Fibroblast of skin of right quadriceps (primary cell): ENCODE data around the gene CLTC.
A peak's percentile ranks its signal among the peaks of the same experiment; 100 is the strongest.

ENCODE experiments used
- DNase-seq: peaks from one replicate; pipeline ENCODE4 v3.0.0-alpha.2; 2013

The CLTC gene

GRCh38 chr17:59634632-59635541 lies 15.2 kb downstream of the CLTC start:
- DNase-seq: peak; percentile 43

DNA sequence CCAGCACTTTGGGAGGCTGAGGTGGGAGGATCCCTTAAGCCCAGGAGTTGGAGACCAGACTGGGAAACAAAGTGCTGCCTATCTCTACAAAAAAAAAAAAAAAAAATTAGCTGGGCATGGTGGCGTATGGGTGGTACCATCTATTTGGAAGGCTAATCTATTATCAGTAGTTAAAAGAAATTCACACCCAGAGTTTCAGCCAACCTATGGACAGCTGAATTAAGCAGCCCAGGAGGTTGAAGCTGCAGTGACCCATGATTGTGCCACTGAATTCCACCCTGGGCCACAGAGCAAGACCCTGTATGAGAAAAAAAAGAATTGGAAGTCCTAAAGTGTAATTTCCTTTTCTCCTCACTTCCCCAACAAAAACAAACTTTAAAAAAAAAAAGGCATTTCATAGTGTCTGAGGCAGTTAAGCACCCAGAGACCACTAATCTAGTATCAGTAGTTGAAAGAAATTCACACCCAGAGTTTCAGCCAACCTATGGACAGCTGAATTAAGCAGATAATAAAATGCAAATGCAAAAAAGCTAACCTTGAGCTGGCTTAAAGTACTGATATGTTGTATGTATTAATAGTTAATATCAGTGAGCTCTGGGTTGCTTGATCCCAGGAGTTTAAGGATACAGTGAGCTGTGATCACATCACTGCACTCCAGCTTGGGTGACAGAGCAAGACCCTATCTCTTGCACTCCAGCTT lies 18.1 kb downstream of the CLTC start:
- no peak for DNase-seq

GRCh38 chr17:59638553-59638952 lies 18.9 kb downstream of the CLTC start:
- no peak for DNase-seq

GRCh38 chr17:59641799-59642484 lies 22.2 kb downstream of the CLTC start:
- DNase-seq: no peak

DNA sequence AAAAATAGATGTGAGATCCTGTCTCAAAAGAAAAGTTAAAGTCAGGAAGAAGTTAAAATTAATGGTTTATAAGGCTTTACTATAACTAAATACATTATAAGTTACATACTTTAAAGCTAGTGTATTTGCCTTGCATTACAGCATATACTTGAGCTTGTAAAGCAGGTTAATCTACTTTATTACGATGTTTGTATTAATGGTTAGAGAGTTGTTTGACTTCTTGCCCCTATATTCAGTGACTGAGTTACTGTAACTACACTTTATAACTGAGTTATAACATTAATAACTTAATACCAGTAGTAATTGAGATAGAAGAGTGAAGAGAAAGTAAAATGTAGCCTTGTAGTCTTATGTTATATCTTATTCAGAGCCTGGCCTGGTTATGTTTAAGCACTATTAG lies 22.9 kb downstream of the CLTC start:
- DNase-seq: no peak

GRCh38 chr17:59643159-59644140 lies 23.8 kb downstream of the CLTC start:
- DNase-seq: peak; percentile 30

GRCh38 chr17:59647288-59647687 lies 27.6 kb downstream of the CLTC start:
- no peak for DNase-seq

- DNase-seq: no peak
Observed at GRCh38 chr17:59649886-59650285, 30.2 kb downstream of the CLTC start.

DNA sequence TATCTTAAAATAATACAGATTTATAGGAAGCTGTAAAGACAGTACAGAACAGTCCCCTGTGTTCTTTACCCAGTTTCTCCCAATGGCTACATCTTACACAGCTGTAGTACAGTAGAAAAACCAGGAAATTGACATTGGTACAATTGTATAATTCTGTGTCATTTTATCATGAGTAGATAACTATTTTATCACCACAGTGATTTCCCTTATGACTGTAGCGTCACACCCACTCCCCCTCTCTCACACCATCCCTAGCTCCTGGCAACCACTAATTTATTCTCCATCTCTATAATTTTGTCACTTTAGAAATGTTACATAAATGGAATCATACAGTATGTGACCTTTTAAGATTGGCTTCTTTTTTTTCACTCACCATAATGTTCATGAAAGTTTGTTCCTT lies 30.9 kb downstream of the CLTC start:
- no peak for DNase-seq

GRCh38 chr17:59651346-59651745 lies 31.7 kb downstream of the CLTC start:
- DNase-seq: no peak

DNA sequence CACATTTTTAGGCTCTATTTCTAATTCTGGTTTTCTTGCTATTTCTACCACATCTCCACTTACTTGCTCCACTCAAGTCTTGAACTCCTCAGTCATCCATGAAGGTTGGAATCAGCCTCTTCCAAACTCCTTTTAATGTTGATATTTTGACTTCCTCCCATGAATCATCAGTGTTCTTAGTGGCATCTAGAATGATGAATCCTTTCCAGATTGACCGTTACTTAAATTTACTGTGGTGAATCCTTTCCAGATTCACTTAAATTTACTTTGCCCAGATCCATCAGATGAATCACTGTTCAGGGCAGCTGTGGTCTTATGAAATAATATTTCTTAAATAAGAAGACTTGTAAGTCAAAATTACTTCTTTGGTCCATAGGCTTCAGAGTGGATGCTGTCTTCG lies 32.4 kb downstream of the CLTC start:
- DNase-seq: peak; percentile 37

- peak; percentile 39 for DNase-seq
Observed at GRCh38 chr17:59656624-59657023, 36.9 kb downstream of the CLTC start.

DNA sequence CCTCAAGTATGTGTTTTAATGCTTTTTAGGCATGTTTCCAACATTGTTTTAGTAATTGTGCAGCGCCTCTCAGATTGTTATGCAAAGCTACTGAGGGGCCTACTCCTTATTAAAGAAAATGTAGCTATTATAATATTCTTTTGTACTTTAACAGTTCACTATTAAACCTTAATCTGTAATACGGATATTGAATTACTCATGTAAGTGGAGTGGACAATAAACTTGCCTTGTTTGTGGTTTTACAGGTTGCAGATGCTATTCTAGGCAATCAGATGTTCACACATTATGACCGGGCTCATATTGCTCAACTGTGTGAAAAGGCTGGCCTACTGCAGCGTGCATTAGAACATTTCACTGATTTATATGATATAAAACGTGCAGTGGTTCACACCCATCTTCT lies 46.5 kb downstream of the CLTC start:
- DNase-seq: no peak

DNA sequence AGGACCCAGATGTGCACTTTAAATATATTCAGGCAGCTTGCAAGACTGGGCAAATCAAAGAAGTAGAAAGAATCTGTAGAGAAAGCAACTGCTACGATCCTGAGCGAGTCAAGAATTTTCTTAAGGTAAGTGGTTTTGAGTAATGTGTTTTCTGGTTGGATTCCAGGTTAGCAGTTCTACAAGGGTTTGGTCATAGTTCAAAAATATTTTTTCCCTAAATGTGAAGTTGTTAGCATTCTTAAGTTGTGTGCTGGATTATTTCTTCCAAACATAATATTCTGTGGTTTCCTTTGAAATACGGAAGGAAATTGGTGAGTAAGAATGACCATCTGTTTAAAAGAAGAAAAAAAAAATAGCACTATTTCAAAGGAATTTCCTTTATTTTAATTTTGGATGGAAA lies 49.1 kb downstream of the CLTC start:
- peak; percentile 93 for DNase-seq

GRCh38 chr17:59669411-59669810 lies 49.7 kb downstream of the CLTC start:
- no peak for DNase-seq

- no peak for DNase-seq
Observed at GRCh38 chr17:59669944-59670343, 50.2 kb downstream of the CLTC start.

DNA sequence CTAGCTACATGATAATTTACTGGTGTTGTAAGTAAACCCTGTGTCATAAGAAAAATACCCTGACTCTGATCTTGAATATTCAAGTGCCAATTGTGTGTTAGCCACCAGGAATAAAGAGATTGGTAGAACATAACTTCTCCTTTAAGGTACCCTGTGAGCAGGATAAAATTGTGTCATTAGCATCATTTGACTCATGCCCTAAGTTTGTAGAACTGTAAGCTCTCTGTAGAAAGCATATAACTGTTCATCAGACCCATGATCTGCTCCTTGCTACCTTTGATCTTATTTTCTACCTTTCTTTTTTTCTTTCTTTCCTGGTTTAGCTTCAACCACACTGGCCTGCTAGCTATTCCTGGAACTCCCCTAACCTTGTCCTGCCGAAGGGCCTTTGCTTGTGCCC lies 51.7 kb downstream of the CLTC start:
- no peak for DNase-seq

- no peak for DNase-seq
Observed at GRCh38 chr17:59675231-59675630, 55.5 kb downstream of the CLTC start.

DNA sequence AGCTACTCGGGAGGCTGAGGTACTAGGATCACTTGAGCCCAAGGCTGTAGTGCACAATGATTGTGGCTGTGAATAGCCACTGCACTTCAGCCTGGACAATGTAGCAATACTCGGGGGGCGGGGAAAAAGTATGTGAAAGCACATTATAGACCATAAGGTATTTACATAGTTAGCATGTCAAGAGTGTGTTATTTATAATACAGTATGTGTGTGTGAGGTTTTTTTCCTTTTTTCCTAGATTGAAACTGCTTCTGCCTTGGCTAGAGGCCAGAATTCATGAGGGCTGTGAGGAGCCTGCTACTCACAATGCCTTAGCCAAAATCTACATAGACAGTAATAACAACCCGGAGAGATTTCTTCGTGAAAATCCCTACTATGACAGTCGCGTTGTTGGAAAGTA lies 57.0 kb downstream of the CLTC start:
- DNase-seq: peak; percentile 59

GRCh38 chr17:59678918-59679317 lies 59.2 kb downstream of the CLTC start:
- DNase-seq: no peak

DNA sequence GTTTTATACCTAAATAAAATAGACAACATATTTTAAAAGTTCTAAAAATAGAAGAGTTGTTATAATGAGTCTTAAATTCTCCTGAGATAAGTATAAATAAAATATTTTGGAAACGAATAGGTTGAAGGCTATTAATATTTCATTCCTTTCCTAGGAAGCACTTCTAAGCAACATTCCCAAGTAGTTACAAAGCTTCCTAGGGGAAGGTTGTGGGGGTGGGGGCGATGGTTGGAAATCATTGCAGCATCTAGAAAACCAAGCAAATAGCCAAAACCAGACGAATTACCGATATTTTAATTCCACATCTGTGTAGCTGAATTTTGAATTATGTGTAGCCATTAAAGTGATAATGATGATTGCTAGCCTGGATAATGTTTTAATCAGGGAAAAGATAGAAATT lies 60.6 kb downstream of the CLTC start:
- DNase-seq: peak; percentile 70

GRCh38 chr17:59683283-59683682 lies 63.6 kb downstream of the CLTC start:
- DNase-seq: no peak
